HAP-1 (cell line): ENCODE results near the gene PIEZO1.

ENCODE experiments used
- DNase-seq, 2 experiments: peaks; one replicate each; pipeline ENCODE4 v3.0.0-alpha.2; 2016 to 2020; ENCODE audit warnings: low spot score in 2 of 2
- H3K27me3 ChIP-seq: fragments of 250-450 bp; sonication (Bioruptor Pico); 2 replicates; pipeline ENCODE4 v1.5.1; 2020; ENCODE audit warnings: low read depth, mild to moderate bottlenecking, moderate library complexity
- H3K36me3 ChIP-seq: fragments of 250-450 bp; sonication (Bioruptor Pico); replicated peaks from 2 replicates; pipeline ENCODE4 v1.5.1; 2020; ENCODE audit warnings: mild to moderate bottlenecking
- H3K4me1 ChIP-seq: fragments of 250-450 bp; sonication (Bioruptor Pico); 2 replicates; pipeline ENCODE4 v1.5.1; 2020; ENCODE audit warnings: mild to moderate bottlenecking
- H3K4me3 ChIP-seq: fragments of 250-450 bp; sonication (Bioruptor Pico); 2 replicates; pipeline ENCODE4 v1.5.1; 2020; ENCODE audit warnings: mild to moderate bottlenecking, moderate library complexity
- H3K9me3 ChIP-seq: fragments of 250-450 bp; sonication (Bioruptor Pico); 2 replicates; pipeline ENCODE4 v1.5.1; 2020; ENCODE audit warnings: mild to moderate bottlenecking, moderate library complexity
- in situ Hi-C: fragments of 300-500 bp; cut with MboI; formaldehyde crosslinking; loops from 3 replicates; pipeline ENCODE4 v1.14.3; 2020; ENCODE audit warnings: low sequenced_read_pairs, inconsistent platforms, mixed read lengths

Gene PIEZO1

GRCh38 chr16:88747588-88748301 lies 37.3 kb downstream of the PIEZO1 start:
- Histone ChIP-seq H3K9me3 (no peaks in the 10 kb centered on the region), H3K4me1 (no peaks in the 10 kb centered on the region), H3K4me3 (no peak overlapping the region), H3K27me3 (no peaks in the 10 kb centered on the region), H3K36me3 (no peaks in the 10 kb centered on the region; the same call in 1 of the 2 replicates)
- in situ Hi-C loops, result no loop called here
- DNase-seq, result peak; percentile 28 to 77

- H3K4me3 ChIP-seq, result no peak overlapping the region
- H3K27me3 ChIP-seq, result no peaks in the 10 kb centered on the region
- in situ Hi-C loops, result no loop called here
- no peak for DNase-seq
- no peaks in the 10 kb centered on the region for H3K4me1 ChIP-seq
- no peaks in the 10 kb centered on the region for H3K9me3 ChIP-seq
- H3K36me3 ChIP-seq, result peaks cover 8% of the 10 kb centered on the region; the same call in 1 of the 2 replicates
Measured at GRCh38 chr16:88746506-88746905, 38.5 kb downstream of the PIEZO1 start.

- in situ Hi-C loops, result no loop called here
- Histone ChIP-seq H3K36me3 (peaks cover 13% of the 10 kb centered on the region; the same call in 1 of the 2 replicates), H3K9me3 (no peaks in the 10 kb centered on the region)
Measured at GRCh38 chr16:88744577-88745521, 40.2 kb downstream of the PIEZO1 start.

GRCh38 chr16:88743693-88744576 lies 41.1 kb downstream of the PIEZO1 start:
- peak; percentile 32 to 89 for DNase-seq
- H3K4me3 ChIP-seq, result no peak overlapping the region
- H3K9me3 ChIP-seq, result no peaks in the 10 kb centered on the region
- no peaks in the 10 kb centered on the region for H3K27me3 ChIP-seq
- in situ Hi-C loops, result no loop called here
- peaks cover 16% of the 10 kb centered on the region; the same call in 1 of the 2 replicates for H3K36me3 ChIP-seq
- no peaks in the 10 kb centered on the region for H3K4me1 ChIP-seq

More at GRCh38 chr16:88744577-88745521, 40.2 kb downstream of the PIEZO1 start:
- DNase-seq, result no peak
- Histone ChIP-seq H3K4me3 (no peak overlapping the region), H3K4me1 (no peaks in the 10 kb centered on the region), H3K27me3 (no peaks in the 10 kb centered on the region)

- H3K9me3 ChIP-seq, result no peaks in the 10 kb centered on the region
- H3K27me3 ChIP-seq, result no peaks in the 10 kb centered on the region
- no peak for DNase-seq
- H3K4me3 ChIP-seq, result no peak overlapping the region
- in situ Hi-C loops, result no loop called here
- peaks cover 20% of the 10 kb centered on the region for H3K36me3 ChIP-seq
- H3K4me1 ChIP-seq, result no peaks in the 10 kb centered on the region
Measured at GRCh38 chr16:88742896-88743605, 42.0 kb downstream of the PIEZO1 start.

GRCh38 chr16:88741368-88741767 lies 43.7 kb downstream of the PIEZO1 start:
- H3K36me3 ChIP-seq, result peaks cover 35% of the 10 kb centered on the region
- in situ Hi-C loops, result no loop called here
- DNase-seq, result no peak
- H3K4me1 ChIP-seq, result no peaks in the 10 kb centered on the region
- H3K27me3 ChIP-seq, result no peaks in the 10 kb centered on the region
- H3K9me3 ChIP-seq, result no peaks in the 10 kb centered on the region
- no peak overlapping the region for H3K4me3 ChIP-seq

- H3K9me3 ChIP-seq, result no peaks in the 10 kb centered on the region
- no peak for DNase-seq
- no peaks in the 10 kb centered on the region for H3K27me3 ChIP-seq
- H3K4me3 ChIP-seq, result no peak overlapping the region
- in situ Hi-C loops, result no loop called here
- H3K4me1 ChIP-seq, result no peaks in the 10 kb centered on the region
- peaks cover 36% of the 10 kb centered on the region for H3K36me3 ChIP-seq
Measured at GRCh38 chr16:88740727-88741055, 44.3 kb downstream of the PIEZO1 start.

GRCh38 chr16:88739977-88740726 lies 44.9 kb downstream of the PIEZO1 start:
- H3K4me1 ChIP-seq, result no peaks in the 10 kb centered on the region
- peaks cover 42% of the 10 kb centered on the region for H3K36me3 ChIP-seq
- DNase-seq, result no peak
- no peaks in the 10 kb centered on the region for H3K9me3 ChIP-seq
- in situ Hi-C loops, result no loop called here
- H3K4me3 ChIP-seq, result no peak overlapping the region
- H3K27me3 ChIP-seq, result no peaks in the 10 kb centered on the region

- Histone ChIP-seq H3K4me1 (no peaks in the 10 kb centered on the region), H3K9me3 (no peaks in the 10 kb centered on the region), H3K36me3 (peaks cover 50% of the 10 kb centered on the region), H3K27me3 (no peaks in the 10 kb centered on the region), H3K4me3 (no peak overlapping the region)
- no peak for DNase-seq
- in situ Hi-C loops, result no loop called here
Measured at GRCh38 chr16:88739139-88739976, 45.7 kb downstream of the PIEZO1 start.

- Histone ChIP-seq H3K36me3 (peaks cover 59% of the 10 kb centered on the region), H3K4me1 (no peaks in the 10 kb centered on the region)
- in situ Hi-C loops, result no loop called here
Measured at GRCh38 chr16:88738151-88739084, 46.6 kb downstream of the PIEZO1 start.

More at GRCh38 chr16:88738151-88739084, 46.6 kb downstream of the PIEZO1 start:
- DNase-seq, result no peak
- Histone ChIP-seq H3K27me3 (no peaks in the 10 kb centered on the region), H3K9me3 (no peaks in the 10 kb centered on the region), H3K4me3 (no peak overlapping the region)
